Nephron progenitor cell (in vitro differentiated cells): ENCODE data around the gene WDR53.
"Not testable (repeated sequence)": the region's sequence is repeated elsewhere in the genome, so short reads cannot be mapped to it uniquely, and the experiment has no call there.

Source experiments
- DNase-seq: peaks from one replicate; pipeline ENCODE4 v3.0.0; 2021
- H3K27ac Mint-ChIP-seq: 2 replicates; pipeline ENCODE4 v1.8.0; 2021; ENCODE audit warnings: mild to moderate bottlenecking, moderate library complexity, mixed read lengths
- H3K27me3 Mint-ChIP-seq: 2 replicates; pipeline ENCODE4 v1.8.0; 2021; ENCODE audit warnings: mild to moderate bottlenecking, low read depth, mixed read lengths; ENCODE audit not compliant: poor library complexity
- H3K36me3 Mint-ChIP-seq: 2 replicates; pipeline ENCODE4 v1.8.0; 2021; ENCODE audit warnings: low read depth, mixed read lengths
- H3K4me1 Mint-ChIP-seq: 2 replicates; pipeline ENCODE4 v1.8.0; 2021; ENCODE audit warnings: mixed read lengths
- H3K4me3 Mint-ChIP-seq: 2 replicates; pipeline ENCODE4 v1.8.0; 2021; ENCODE audit warnings: mild to moderate bottlenecking, moderate library complexity, mixed read lengths
- H3K9me3 Mint-ChIP-seq: 2 replicates; pipeline ENCODE4 v1.8.0; 2021; ENCODE audit warnings: mild to moderate bottlenecking, moderate library complexity, mixed read lengths
- CTCF ChIP-seq: fragments of 200-600 bp; sonication (generic); IDR thresholded peaks from 2 replicates; pipeline ENCODE4 v1.5.0; 2021; ENCODE audit warnings: antibody characterized with exemption

The WDR53 gene

GRCh38 chr3:196517919-196518318 is 50.4 kb downstream of the WDR53 start:
- H3K4me3 Mint-ChIP-seq, result no peak overlapping the region
- H3K9me3 Mint-ChIP-seq, result peaks cover 80% of the 10 kb centered on the region
- peaks cover 14% of the 10 kb centered on the region for H3K36me3 Mint-ChIP-seq
- TF ChIP-seq CTCF, result no peak
- H3K4me1 Mint-ChIP-seq, result no peaks in the 10 kb centered on the region
- DNase-seq, result no peak
- H3K27ac Mint-ChIP-seq, result no peak overlapping the region
- H3K27me3 Mint-ChIP-seq, result peaks cover 6% of the 10 kb centered on the region

- Mint-ChIP-seq H3K27me3 (peaks cover 6% of the 10 kb centered on the region), H3K4me1 (no peaks in the 10 kb centered on the region), H3K4me3 (no peak overlapping the region), H3K9me3 (peaks cover 75% of the 10 kb centered on the region), H3K27ac (no peak overlapping the region), H3K36me3 (peaks cover 14% of the 10 kb centered on the region)
- no peak for DNase-seq
- no peak for TF ChIP-seq CTCF
These were observed 51.1 kb downstream of the WDR53 start for GRCh38 chr3:196517162-196517800.

- no peak for TF ChIP-seq CTCF
- DNase-seq, result no peak
These were observed 53.3 kb downstream of the WDR53 start, which contains the start of gene SMCO1 for GRCh38 chr3:196514913-196515621. TSS of gene SMCO1 (minus strand) at chr3:196515346. CDS start at chr3:196515209, 137 bp downstream.

GRCh38 chr3:196514350-196514716 is 54.0 kb downstream of the WDR53 start:
- H3K4me3 Mint-ChIP-seq, result no peak overlapping the region
- no peak overlapping the region for H3K27ac Mint-ChIP-seq
- no peak for TF ChIP-seq CTCF
- H3K9me3 Mint-ChIP-seq, result peaks cover 47% of the 10 kb centered on the region
- H3K36me3 Mint-ChIP-seq, result no peaks in the 10 kb centered on the region
- H3K4me1 Mint-ChIP-seq, result no peaks in the 10 kb centered on the region
- DNase-seq, result no peak
- H3K27me3 Mint-ChIP-seq, result peaks cover 9% of the 10 kb centered on the region

More at GRCh38 chr3:196514913-196515621, 53.3 kb downstream of the WDR53 start, which contains the start of gene SMCO1:
- Mint-ChIP-seq H3K4me1 (no peaks in the 10 kb centered on the region), H3K4me3 (no peak within 1 kb of the TSS), H3K9me3 (peaks cover 55% of the 10 kb centered on the region), H3K27me3 (peaks cover 9% of the 10 kb centered on the region), H3K27ac (no peak within 1 kb of the TSS), H3K36me3 (peaks cover under 1% of the 10 kb centered on the region)

GRCh38 chr3:196513697-196514349 is 54.5 kb downstream of the WDR53 start:
- Mint-ChIP-seq H3K4me3 (no peak overlapping the region), H3K4me1 (no peaks in the 10 kb centered on the region), H3K27me3 (peaks cover 9% of the 10 kb centered on the region), H3K27ac (peak overlapping the region; percentile 4), H3K9me3 (peaks cover 42% of the 10 kb centered on the region), H3K36me3 (no peaks in the 10 kb centered on the region)
- DNase-seq, result no peak
- no peak for TF ChIP-seq CTCF

- DNase-seq, H3K36me3 Mint-ChIP-seq, H3K4me3 Mint-ChIP-seq, H3K27me3 Mint-ChIP-seq, H3K4me1 Mint-ChIP-seq, H3K27ac Mint-ChIP-seq: not testable (repeated sequence)
- peaks cover 24% of the 10 kb centered on the region for H3K9me3 Mint-ChIP-seq
These were observed 56.5 kb downstream of the WDR53 start for GRCh38 chr3:196511646-196512425.

- not testable (repeated sequence) for H3K36me3 Mint-ChIP-seq, H3K4me1 Mint-ChIP-seq, DNase-seq, H3K4me3 Mint-ChIP-seq, H3K27me3 Mint-ChIP-seq, H3K27ac Mint-ChIP-seq
- H3K9me3 Mint-ChIP-seq, result peaks cover 24% of the 10 kb centered on the region
These were observed 57.2 kb downstream of the WDR53 start for GRCh38 chr3:196511108-196511507.
